ENCODE data around the gene RNF187. TPM values are rescaled to one million over a fixed set of nuclear protein-coding genes. Genes with fewer than 3 reads are reported as not detected.

RNF187 gene
- total RNA-seq, 4 donors from 2014 or later = 75.8 to 106 (median 80.1) TPM

DNA sequence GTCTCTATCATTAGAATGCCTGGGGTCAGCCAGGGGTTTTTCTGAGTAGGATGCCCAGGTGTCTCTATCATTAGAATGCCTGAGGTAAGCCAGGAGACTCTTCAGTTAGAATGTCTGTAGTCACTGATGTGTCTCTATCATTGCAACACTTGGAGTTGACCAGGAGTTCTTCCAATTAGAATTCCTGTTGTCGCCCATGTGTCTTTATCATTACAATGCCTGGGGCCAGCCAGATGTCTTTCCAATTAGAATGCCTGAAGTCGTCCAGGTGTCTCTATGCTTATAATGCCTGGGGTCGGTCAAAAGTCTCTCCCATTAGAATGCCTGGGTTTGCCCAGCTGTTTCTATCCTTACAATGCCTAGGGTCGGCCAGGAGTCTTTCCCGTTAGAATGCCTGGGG is 55.8 kb downstream of the RNF187 start:
- 70 to 73% methylated on average over 5 of the region's 5 CpGs for WGBS, 2 donors
- no peak for DNase-seq (ENCODE audit: low spot score in 2 of 2)
- intact Hi-C loops (cut with DNase I; ENCODE audit: low total_unique reads) = no loop called here

DNA sequence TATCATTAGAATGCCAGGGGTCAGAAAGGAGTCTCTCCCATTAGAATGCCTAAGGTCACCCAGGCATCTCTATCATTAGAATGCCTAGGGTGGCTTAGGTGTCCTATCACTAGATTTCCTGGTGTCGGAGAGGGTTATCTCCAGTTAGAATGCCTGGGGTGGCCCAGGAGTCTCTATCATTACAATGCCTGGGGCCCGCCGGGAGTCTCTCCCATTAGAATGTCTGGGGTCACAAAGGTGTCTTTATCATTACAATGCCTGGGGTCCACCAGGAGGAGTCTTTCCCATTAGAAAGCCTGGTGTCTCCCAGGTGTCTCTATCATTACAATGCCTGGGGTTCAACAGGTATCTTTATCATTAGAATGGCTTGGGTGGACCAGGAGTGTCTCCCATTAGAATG is 56.2 kb downstream of the RNF187 start:
- intact Hi-C loops (cut with DNase I; ENCODE audit: low total_unique reads) = no loop called here
- TF ChIP-seq, protein P1, sequence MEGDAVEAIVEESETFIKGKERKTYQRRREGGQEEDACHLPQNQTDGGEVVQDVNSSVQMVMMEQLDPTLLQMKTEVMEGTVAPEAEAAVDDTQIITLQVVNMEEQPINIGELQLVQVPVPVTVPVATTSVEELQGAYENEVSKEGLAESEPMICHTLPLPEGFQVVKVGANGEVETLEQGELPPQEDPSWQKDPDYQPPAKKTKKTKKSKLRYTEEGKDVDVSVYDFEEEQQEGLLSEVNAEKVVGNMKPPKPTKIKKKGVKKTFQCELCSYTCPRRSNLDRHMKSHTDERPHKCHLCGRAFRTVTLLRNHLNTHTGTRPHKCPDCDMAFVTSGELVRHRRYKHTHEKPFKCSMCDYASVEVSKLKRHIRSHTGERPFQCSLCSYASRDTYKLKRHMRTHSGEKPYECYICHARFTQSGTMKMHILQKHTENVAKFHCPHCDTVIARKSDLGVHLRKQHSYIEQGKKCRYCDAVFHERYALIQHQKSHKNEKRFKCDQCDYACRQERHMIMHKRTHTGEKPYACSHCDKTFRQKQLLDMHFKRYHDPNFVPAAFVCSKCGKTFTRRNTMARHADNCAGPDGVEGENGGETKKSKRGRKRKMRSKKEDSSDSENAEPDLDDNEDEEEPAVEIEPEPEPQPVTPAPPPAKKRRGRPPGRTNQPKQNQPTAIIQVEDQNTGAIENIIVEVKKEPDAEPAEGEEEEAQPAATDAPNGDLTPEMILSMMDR (IDR thresholded peaks at IDR 0.05) = no peak
- TF ChIP-seq POLR2A (IDR thresholded peaks at IDR 0.05) = no peak
- DNase-seq (ENCODE audit: low spot score in 2 of 2) = peak in 1 of 2 donors; percentile 54
- WGBS, 2 donors = 71 to 83% methylated on average over 3 of the region's 3 CpGs
- H3K4me3 ChIP-seq (ENCODE audit: low read depth, poor library complexity, severe bottlenecking) = no peak overlapping the region

More for the DNA sequence above, 55.8 kb downstream of the RNF187 start:
- TF ChIP-seq, protein P1 (IDR thresholded peaks at IDR 0.05) = no peak
- no peak for TF ChIP-seq POLR2A (IDR thresholded peaks at IDR 0.05)
- no peak overlapping the region for H3K4me3 ChIP-seq (ENCODE audit: low read depth, poor library complexity, severe bottlenecking)

DNA sequence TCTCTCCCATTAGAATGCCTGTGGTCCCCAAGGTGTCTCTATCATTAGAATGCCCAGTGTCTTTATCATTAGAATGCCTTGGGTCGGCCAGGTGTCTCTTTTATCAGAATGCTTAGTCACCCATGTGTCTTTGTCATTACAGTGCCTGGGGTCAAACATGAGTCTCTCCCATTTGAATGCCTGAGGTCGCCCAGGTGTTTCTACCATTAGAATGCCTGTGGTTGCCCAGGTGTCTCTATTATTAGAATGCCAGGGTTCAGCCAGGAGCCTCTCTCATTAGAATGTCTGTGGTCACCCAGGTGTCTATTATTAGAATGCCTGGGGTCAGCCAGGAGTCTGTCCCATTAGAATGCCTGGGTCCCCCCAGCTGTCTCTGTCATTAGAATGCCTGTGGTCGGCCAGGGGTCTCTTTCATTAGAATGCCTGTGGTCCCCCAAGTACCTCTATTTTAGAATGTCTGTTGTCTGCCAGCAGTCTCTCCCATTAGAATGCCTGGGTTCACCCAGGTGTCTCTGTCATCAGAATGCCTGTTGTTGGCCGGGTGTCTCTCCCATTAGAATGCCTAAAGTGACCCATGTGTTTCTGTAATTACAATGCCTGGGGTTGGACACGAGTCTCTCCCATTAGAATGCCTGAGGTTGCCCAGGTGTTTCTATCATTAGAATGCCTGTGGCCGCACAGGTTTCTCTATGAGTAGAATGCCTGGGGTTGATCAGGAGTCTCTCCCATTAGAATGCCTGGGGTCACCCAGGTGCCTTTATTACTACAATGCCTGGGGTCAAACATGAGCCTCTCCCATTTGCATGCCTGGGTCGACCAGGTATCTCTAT is 57.1 kb downstream of the RNF187 start:
- no peak for TF ChIP-seq POLR2A (IDR thresholded peaks at IDR 0.05)
- TF ChIP-seq, protein P1 (IDR thresholded peaks at IDR 0.05) = no peak
- peak in 1 of 2 donors; percentile 42 for DNase-seq (ENCODE audit: low spot score in 2 of 2)
- 48 to 56% methylated on average over 7 of the region's 7 CpGs for WGBS, 2 donors
- intact Hi-C loops (cut with DNase I; ENCODE audit: low total_unique reads) = no loop called here
- H3K4me3 ChIP-seq (ENCODE audit: low read depth, poor library complexity, severe bottlenecking) = no peak overlapping the region

DNA sequence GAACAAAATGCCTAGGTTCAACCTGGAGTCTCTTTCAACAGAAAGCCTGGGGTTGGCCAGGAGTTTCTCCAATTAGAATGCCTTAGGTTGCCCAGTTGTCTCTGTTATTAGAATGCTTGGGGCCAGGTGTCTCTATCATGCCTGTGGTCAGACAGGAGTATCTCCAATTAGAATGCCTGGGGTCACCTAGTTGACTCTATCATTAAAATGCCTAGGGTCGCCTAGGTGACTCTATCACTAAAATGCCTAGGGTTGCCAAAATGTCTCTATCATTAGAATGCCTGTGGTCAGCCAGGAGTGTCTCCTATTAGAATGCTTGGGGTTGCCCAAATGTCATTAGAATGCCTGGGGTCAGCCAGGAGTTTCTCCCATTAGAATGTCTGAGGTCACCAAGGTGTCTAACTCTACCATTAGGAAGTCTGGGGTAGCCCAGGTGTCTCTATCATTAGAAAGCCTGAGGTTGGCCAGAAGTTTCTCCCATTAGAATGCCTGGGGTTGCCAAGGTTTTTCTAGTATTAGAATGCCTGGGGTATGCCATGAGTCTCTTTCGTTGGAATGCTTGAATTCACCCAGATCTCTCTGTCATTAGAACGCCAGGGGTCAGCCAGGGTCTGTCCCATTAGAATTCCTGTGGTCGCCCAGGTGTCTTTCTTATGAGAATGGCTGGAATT is 57.9 kb downstream of the RNF187 start:
- no peak overlapping the region for H3K4me3 ChIP-seq (ENCODE audit: low read depth, poor library complexity, severe bottlenecking)
- no peak for DNase-seq (ENCODE audit: low spot score in 2 of 2)
- WGBS, 2 donors = 42 to 69% methylated on average over 4 of the region's 4 CpGs
- intact Hi-C loops (cut with DNase I; ENCODE audit: low total_unique reads) = no loop called here
- TF ChIP-seq, protein P1 (IDR thresholded peaks at IDR 0.05) = no peak
- TF ChIP-seq POLR2A (IDR thresholded peaks at IDR 0.05) = no peak

Small RNA genes within 50 kb of the gene (microRNA-seq; reads per million reads assigned to microRNA genes)
- 0 reads per million in 2 donors for gene MIR4666A (ENCODE audit: borderline number of aligned reads in 1 of 2, borderline replicate concordance in 2 of 2)

Other genes with a start within 250 kb of the RNF187 start
- gene TRIM11, start 80.5 kb upstream of the RNF187 start, total RNA-seq = 10 to 100 TPM; 28.3 to 52.9 (median 31.5) TPM
- 1 to 10 TPM in 3 of 4 donors, under 1 TPM in 1; 0.97 to 4.2 (median 1.8) TPM for gene TRIM17, start 70.5 kb upstream of the RNF187 start, total RNA-seq
- gene RHOU, start 248.1 kb downstream of the RNF187 start, total RNA-seq = 10 to 100 TPM in 1 of 4 donors, 1 to 10 TPM in 3; 3.5 to 13.9 (median 4.6) TPM

Data from lower leg skin (tissue), 4 donors.